ENCODE measurements around the gene PFKM.
A peak's percentile ranks its signal among the peaks of the same experiment; 100 is the strongest.

Gene PFKM

GRCh38 chr12:48189331-48190125 lies 70.4 kb downstream of the PFKM start:
- FAIRE-seq, result peak; percentile 77

GRCh38 chr12:48191096-48191495 lies 71.9 kb downstream of the PFKM start:
- FAIRE-seq, result no peak

GRCh38 chr12:48192861-48193260 lies 73.7 kb downstream of the PFKM start:
- FAIRE-seq, result no peak

GRCh38 chr12:48193623-48194022 lies 74.5 kb downstream of the PFKM start:
- no peak for FAIRE-seq

GRCh38 chr12:48194799-48195201 lies 75.6 kb downstream of the PFKM start:
- no peak for FAIRE-seq

Data from endometrium (tissue), 2 donors.